HG03558 (cell line): Measurements from ENCODE around the gene CHD9.

Experiments
- ATAC-seq: cut with Tn5 transposase; IDR thresholded peaks from one replicate; pipeline ENCODE4 v1.9.1; 2021; ENCODE audit warnings: moderate number of reproducible peaks; ENCODE audit not compliant: unreplicated experiment; ENCODE audit errors: extremely low read depth

CHD9 gene

GRCh38 chr16:53187775-53188174, 133.0 kb downstream of the CHD9 start:
- no peak for ATAC-seq

DNA sequence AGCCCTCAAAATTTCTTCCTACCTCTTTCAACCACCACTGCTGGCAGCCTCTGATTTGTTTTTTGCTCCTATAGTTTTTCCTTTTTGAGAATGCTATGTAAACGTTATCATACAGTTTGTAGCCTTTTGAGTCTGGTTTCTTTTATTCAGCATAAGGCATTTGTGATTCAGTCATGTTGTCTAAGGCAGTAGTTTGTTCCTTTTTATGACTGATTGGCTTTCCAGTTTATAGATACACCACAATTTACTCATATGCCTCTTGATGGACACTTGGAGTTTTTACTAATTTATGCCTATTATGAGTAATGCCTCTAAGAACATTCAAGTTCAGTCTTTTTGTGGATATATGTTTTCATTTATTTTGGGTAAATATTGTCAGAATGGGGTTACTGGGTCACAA, 136.6 kb downstream of the CHD9 start:
- ATAC-seq = no peak

DNA sequence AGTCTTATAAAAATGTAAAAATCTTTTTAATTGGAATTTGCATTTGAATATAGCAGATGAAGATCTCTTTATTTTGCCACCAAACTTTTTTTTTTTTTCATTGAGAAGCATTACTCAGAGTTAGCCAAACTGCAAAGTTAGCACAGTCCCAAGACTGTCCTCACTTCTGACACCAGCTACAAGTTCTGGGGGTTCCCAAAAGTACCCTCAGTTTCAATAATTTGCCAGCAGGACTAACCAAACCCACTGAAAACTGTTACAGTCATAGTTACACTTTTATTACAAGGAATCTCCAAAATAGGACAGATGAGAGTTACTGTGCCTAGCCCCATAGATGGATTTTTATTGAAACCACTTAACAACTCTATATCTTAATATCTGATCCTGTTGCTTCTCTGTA, 144.1 kb downstream of the CHD9 start:
- ATAC-seq = no peak

GRCh38 chr16:53201900-53202299, 147.1 kb downstream of the CHD9 start:
- no peak for ATAC-seq

DNA sequence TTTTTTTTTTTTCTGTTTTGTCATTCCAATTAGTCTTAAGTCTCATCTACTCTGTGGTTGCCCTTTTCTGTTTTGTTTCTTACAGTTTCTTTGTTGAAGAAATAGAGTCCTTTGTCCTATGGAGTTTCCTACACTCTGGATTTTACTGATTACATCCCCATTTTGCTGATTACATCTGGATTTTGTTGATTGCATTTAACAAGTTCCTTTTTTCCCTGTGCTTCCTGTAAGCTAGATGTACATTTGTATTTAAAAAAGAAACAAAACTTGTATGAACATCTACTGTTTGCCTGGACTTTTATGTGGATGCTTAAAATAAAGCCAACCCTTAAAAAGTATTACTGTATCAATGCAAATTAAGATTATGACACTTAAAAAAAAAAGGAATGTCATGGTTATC, 147.6 kb downstream of the CHD9 start:
- ATAC-seq = no peak

DNA sequence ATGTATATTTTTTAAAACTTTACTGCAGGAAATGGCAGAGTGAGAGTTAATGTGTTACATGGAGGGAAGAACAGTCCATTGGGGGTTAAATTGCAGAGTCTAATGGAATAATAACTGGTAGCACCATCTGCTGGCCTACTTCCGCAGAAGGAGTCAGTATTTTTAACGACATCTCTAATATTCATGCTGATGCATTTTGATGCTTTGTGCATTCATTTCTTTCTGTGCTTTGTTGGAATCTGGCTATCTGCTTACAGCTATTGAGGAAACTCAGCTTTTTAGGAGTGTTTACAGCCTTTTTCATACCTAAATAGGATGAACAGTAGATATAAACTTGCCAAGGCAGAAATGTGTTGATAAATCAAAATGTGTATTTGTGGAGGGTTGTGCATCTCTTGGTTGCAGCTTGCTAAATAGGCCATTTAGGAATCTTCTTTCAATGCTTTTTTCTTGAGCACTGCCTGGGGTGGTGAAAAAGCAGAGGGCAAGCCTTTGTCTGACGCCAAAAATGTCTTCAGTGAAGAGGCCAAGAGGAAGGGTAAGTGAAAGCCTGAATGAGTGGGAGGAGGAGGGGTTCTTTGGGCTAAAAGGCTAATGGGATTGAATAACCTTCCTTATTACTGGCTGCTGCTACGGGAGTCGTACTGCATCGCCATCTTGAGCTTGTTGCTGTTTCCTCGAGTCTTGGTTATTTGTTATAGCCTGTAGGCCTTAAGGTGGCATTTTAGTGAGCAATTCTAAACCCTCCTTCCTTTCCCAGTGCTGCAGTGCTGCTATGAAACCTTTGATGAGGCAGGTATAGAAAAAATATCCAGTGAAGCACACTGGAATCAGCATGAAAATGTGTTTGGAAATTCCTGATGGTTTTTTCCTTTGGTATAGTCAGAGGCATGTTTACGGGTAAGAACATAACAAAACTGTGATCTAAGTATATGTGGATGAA, 153.3 kb downstream of the CHD9 start:
- ATAC-seq = peak; percentile 61

- no peak for ATAC-seq
Observed at GRCh38 chr16:53209429-53209828, 154.6 kb downstream of the CHD9 start.

GRCh38 chr16:53209877-53210276, 155.1 kb downstream of the CHD9 start:
- no peak for ATAC-seq

- ATAC-seq = no peak
Observed at GRCh38 chr16:53211253-53211652, 156.5 kb downstream of the CHD9 start.

- no peak for ATAC-seq
Observed at GRCh38 chr16:53212893-53213223, 158.1 kb downstream of the CHD9 start.

- no peak for ATAC-seq
Observed at GRCh38 chr16:53213542-53213941, 158.8 kb downstream of the CHD9 start.

DNA sequence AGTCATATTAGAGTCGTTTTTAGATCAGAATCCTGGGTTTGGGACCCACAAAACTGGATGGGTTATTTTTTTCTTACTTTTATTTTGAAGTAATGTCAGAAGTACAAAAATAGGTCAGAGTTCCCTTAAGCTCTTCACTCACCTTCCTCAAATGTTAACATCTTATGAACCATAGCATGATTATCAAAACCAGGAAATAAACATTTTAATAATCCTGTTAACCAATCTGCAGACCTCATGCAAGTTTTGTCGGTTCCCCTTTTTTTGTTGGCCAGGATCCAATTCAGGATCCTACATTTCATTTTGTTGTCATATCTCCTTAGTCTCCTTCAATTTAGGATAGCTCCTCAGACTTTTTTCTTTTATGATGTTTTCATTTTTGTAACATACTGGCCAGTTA, 162.0 kb downstream of the CHD9 start:
- ATAC-seq = no peak

DNA sequence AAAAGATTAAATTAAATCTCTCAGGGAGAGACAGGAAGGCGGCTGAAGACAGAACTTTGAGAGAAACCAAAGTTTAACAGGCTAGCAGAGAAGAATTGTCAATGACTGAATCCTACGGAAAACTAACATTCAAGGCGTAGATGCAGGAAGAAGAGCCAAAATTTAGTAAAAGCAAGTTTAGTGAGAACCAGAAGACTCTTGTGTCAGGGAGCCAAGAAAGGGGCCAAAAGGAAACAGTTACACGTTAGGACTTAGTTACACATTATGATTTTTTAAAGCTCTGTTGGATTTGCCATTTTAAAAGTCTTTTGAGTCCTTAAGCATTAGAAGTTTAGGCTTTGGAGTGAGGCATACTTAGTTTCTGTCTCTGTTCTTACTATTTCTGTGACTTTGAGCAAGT, 164.6 kb downstream of the CHD9 start:
- no peak for ATAC-seq

GRCh38 chr16:53219795-53220454, 165.1 kb downstream of the CHD9 start:
- no peak for ATAC-seq

- no peak for ATAC-seq
Observed at GRCh38 chr16:53220585-53220984, 165.8 kb downstream of the CHD9 start.

DNA sequence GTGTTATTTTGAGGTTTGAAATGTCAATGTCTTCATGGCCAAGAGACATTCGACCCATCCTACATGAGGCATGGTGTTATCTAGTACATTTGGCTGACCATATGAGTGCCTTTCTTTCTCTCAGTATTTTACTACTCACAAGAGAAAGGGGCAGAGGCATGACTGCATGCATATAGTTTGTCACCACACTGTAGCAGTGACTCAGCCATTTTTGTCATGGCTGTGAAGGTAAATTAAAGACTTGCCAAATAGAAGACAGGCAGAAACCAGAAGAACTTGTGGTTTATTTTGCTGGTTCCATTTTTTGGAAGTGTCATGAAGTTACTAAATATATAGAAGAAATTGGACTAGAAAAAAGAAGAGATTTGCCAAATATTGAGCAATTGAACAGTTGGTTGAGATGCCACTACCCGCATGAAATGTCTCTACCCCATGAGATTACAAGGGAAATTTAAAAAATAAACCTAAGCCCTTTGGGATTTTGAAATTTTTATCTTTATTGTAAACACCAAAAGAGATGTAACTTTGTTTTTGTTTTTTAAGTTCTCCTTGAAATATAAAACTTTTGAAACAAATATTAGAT, 170.3 kb downstream of the CHD9 start:
- ATAC-seq = no peak

- no peak for ATAC-seq
Observed at GRCh38 chr16:53232826-53233529, 178.2 kb downstream of the CHD9 start.

- no peak for ATAC-seq
Observed at GRCh38 chr16:53234836-53235235, 180.0 kb downstream of the CHD9 start.

DNA sequence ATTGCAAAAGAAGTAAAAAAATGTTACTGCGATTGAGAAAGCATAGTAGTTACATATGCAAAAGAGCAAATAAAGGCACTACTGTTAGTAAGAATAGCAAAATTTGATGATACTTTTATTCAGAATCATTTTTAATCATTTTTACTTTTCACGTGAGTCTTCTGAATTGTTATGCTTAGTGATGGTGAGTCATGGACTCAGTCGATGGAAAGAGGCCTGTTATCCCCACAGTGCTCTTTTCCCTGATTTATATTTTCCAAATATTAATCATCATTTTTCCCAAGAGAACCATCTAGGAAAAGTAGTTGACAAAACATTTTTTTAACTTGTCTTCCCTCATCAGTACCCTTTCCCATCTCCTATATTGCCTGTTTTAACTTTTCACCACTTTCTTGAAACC, 181.1 kb downstream of the CHD9 start:
- ATAC-seq = no peak

- ATAC-seq = no peak
Observed at GRCh38 chr16:53249331-53249730, 194.5 kb downstream of the CHD9 start.

GRCh38 chr16:53257001-53257400, 202.2 kb downstream of the CHD9 start:
- no peak for ATAC-seq
